Measurements from ENCODE around the gene PRRX1.

DNA sequence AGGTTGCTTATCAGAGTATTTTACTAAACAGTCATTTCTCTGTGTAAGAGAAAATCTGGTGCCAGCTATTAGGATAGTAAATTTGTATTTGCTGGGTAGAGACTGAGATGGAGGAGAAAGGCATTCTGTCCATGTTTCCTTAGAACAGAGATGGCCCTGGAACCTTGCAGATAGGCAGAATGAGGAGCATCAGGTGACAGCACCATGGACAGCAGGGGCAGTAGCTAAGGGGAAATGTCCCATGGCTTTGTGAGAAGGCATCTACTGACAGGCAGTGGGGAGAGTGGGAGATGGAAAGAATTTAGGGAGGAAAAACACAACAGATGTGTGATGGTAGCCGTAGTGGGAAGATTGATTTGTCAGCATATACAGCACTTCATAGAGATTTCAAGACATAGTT is 105.0 kb downstream of the PRRX1 start:
- TF ChIP-seq, protein P1, sequence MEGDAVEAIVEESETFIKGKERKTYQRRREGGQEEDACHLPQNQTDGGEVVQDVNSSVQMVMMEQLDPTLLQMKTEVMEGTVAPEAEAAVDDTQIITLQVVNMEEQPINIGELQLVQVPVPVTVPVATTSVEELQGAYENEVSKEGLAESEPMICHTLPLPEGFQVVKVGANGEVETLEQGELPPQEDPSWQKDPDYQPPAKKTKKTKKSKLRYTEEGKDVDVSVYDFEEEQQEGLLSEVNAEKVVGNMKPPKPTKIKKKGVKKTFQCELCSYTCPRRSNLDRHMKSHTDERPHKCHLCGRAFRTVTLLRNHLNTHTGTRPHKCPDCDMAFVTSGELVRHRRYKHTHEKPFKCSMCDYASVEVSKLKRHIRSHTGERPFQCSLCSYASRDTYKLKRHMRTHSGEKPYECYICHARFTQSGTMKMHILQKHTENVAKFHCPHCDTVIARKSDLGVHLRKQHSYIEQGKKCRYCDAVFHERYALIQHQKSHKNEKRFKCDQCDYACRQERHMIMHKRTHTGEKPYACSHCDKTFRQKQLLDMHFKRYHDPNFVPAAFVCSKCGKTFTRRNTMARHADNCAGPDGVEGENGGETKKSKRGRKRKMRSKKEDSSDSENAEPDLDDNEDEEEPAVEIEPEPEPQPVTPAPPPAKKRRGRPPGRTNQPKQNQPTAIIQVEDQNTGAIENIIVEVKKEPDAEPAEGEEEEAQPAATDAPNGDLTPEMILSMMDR (CRISPR knock-in tag; IDR thresholded peaks at IDR 0.05), result no peak
- TF ChIP-seq NFE2L1 (CRISPR knock-in tag; IDR thresholded peaks at IDR 0.05; ENCODE audit: borderline replicate concordance) (no peak), NAIF1 (CRISPR knock-in tag; IDR thresholded peaks at IDR 0.05; ENCODE audit: borderline replicate concordance) (no peak), LBX2 (CRISPR knock-in tag; IDR thresholded peaks at IDR 0.05; ENCODE audit: borderline replicate concordance) (no peak)

Measured in HepG2 (cell line).